HepG2 (cell line): Measurements from ENCODE around the gene CLASP1. TPM values are rescaled to one million over a fixed set of nuclear protein-coding genes. Genes with fewer than 3 reads are reported as not detected.

Experiments used
- CEBPG ChIP-seq: IDR thresholded peaks from 2 replicates; pipeline ENCODE4 v1.6.1; 2016
- FOXJ3 ChIP-seq: sonication (generic); formaldehyde crosslinking; IDR thresholded peaks from 2 replicates; pipeline ENCODE4 v1.4.0; 2020; ENCODE audit warnings: missing genetic modification reagents, mild to moderate bottlenecking, borderline replicate concordance
- MAZ ChIP-seq, 2 experiments: sonication (generic) in 1 of 2; formaldehyde crosslinking in 1 of 2; IDR thresholded peaks; 2 replicates each; pipeline versions ENCODE4 v1.5.0 to v1.6.1; 2012 to 2020; ENCODE audit warnings: low read depth in 2 of 2, mild to moderate bottlenecking in 2 of 2, borderline replicate concordance in 1 of 2, improper control_type of control experiment in 1 of 2, low read length in 1 of 2, missing genetic modification reagents in 1 of 2, moderate library complexity in 1 of 2
- ZBTB7A ChIP-seq: sonication (generic); formaldehyde crosslinking; IDR thresholded peaks from 2 replicates; pipeline ENCODE4 v1.8.0; 2022; ENCODE audit warnings: mild to moderate bottlenecking, missing genetic modification reagents
- polyA plus RNA-seq, 8 experiments: library from polyadenylated mRNA; depleted of rRNA in 3 of 8; stranded (reverse) in 7 of 8; unstranded in 1 of 8; fragments of >200 nt; fragmentation: Illumina TruSeq in 4 of 8; extraction: Trizol in 4 of 8; gene quantifications; 2 replicates each; pipeline versions ENCODE4 v1.2.1 to v1.2.3, GENCODE V29; 2011 to 2016; ENCODE audit warnings: low read depth in 4 of 8, missing spikeins in 1 of 8, mixed read lengths in 1 of 8; ENCODE audit not compliant: insufficient read depth in 1 of 8
- total RNA-seq, 5 experiments: library from RNA; depleted of rRNA; stranded (reverse); fragments of >200 nt; fragmentation: Illumina TruSeq; extraction: Trizol; gene quantifications; 2 replicates each; pipeline ENCODE4 v1.2.3, GENCODE V29; 2016; ENCODE audit warnings: low read depth in 1 of 5
- TF ChIP-seq, protein P1 (sequence below): sonication (generic); formaldehyde crosslinking; IDR thresholded peaks from 2 replicates; pipeline ENCODE4 v1.4.0; 2020; ENCODE audit warnings: missing genetic modification reagents, mild to moderate bottlenecking, borderline replicate concordance
- TF ChIP-seq, protein P2 (sequence below): sonication (generic); formaldehyde crosslinking; IDR thresholded peaks from 2 replicates; pipeline ENCODE4 v1.4.0; 2020; ENCODE audit warnings: missing genetic modification reagents, borderline replicate concordance
- TF ChIP-seq, protein P3 (sequence below): sonication (generic); formaldehyde crosslinking; conservative IDR thresholded peaks from 2 replicates; pipeline ENCODE4 v1.4.0; 2020; ENCODE audit warnings: missing genetic modification reagents

Gene CLASP1
- total and polyA plus RNA-seq, 2 of the 13 experiments (the other 11 are each of a cell fraction or from before 2014, with no cell fraction given), result 11.7 to 47.9 TPM

DNA sequence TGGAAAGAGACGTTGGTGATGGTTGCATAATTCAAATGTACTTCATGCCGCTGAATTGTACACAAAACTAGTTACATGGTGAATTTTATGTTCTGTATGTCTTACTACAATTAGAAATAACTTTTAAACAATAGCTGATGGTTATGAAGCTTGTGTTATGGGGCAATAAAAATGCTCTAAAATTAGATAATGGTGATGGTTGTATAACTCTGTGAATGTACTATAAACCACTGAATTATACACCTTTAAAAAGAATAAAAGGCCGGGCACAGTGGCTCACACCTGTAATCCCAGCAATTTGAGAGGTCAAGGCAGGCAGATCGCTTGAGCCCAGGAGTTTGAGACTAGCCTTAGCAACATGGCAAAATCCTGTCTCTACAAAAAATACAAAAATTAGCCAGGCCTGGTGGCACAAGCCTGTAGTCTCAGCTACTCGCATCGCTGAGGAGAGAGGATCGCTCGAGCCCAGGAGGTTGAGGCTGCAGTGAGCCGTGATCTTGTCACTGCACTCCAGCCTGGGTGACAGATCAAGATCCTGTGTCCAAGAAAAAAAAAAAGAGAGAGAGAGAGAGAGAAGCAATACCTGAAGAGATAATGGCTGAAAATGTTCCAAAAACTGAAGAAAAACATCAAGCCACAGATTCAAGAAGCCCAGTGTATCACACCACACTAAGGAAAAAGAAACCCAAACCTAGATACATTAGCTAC is 112.3 kb downstream of the CLASP1 start (continued):
- TF ChIP-seq, protein P1, sequence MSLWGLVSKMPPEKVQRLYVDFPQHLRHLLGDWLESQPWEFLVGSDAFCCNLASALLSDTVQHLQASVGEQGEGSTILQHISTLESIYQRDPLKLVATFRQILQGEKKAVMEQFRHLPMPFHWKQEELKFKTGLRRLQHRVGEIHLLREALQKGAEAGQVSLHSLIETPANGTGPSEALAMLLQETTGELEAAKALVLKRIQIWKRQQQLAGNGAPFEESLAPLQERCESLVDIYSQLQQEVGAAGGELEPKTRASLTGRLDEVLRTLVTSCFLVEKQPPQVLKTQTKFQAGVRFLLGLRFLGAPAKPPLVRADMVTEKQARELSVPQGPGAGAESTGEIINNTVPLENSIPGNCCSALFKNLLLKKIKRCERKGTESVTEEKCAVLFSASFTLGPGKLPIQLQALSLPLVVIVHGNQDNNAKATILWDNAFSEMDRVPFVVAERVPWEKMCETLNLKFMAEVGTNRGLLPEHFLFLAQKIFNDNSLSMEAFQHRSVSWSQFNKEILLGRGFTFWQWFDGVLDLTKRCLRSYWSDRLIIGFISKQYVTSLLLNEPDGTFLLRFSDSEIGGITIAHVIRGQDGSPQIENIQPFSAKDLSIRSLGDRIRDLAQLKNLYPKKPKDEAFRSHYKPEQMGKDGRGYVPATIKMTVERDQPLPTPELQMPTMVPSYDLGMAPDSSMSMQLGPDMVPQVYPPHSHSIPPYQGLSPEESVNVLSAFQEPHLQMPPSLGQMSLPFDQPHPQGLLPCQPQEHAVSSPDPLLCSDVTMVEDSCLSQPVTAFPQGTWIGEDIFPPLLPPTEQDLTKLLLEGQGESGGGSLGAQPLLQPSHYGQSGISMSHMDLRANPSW (CRISPR knock-in tag), result no peak
- TF ChIP-seq, protein P2, sequence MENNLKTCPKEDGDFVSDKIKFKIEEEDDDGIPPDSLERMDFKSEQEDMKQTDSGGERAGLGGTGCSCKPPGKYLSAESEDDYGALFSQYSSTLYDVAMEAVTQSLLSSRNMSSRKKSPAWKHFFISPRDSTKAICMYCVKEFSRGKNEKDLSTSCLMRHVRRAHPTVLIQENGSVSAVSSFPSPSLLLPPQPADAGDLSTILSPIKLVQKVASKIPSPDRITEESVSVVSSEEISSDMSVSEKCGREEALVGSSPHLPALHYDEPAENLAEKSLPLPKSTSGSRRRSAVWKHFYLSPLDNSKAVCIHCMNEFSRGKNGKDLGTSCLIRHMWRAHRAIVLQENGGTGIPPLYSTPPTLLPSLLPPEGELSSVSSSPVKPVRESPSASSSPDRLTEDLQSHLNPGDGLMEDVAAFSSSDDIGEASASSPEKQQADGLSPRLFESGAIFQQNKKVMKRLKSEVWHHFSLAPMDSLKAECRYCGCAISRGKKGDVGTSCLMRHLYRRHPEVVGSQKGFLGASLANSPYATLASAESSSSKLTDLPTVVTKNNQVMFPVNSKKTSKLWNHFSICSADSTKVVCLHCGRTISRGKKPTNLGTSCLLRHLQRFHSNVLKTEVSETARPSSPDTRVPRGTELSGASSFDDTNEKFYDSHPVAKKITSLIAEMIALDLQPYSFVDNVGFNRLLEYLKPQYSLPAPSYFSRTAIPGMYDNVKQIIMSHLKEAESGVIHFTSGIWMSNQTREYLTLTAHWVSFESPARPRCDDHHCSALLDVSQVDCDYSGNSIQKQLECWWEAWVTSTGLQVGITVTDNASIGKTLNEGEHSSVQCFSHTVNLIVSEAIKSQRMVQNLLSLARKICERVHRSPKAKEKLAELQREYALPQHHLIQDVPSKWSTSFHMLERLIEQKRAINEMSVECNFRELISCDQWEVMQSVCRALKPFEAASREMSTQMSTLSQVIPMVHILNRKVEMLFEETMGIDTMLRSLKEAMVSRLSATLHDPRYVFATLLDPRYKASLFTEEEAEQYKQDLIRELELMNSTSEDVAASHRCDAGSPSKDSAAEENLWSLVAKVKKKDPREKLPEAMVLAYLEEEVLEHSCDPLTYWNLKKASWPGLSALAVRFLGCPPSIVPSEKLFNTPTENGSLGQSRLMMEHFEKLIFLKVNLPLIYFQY (CRISPR knock-in tag), result no peak
- TF ChIP-seq, protein P3, sequence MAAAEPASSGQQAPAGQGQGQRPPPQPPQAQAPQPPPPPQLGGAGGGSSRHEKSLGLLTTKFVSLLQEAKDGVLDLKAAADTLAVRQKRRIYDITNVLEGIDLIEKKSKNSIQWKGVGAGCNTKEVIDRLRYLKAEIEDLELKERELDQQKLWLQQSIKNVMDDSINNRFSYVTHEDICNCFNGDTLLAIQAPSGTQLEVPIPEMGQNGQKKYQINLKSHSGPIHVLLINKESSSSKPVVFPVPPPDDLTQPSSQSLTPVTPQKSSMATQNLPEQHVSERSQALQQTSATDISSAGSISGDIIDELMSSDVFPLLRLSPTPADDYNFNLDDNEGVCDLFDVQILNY (CRISPR knock-in tag), result no peak
- TF ChIP-seq MAZ (IDR thresholded peaks at IDR 0.05; ENCODE audit: borderline replicate concordance, low read depth, low read length) (no peak), MAZ (CRISPR knock-in tag; IDR thresholded peaks at IDR 0.05; ENCODE audit: low read depth) (no peak), FOXJ3 (CRISPR knock-in tag) (no peak), CEBPG (CRISPR knock-in tag) (no peak), ZBTB7A (no peak)
